HG03025 (cell line): ENCODE results near the gene XYLT1.

Experiments used
- ATAC-seq: cut with Tn5 transposase; IDR thresholded peaks from one replicate; pipeline ENCODE4 v1.9.1; 2021; ENCODE audit warnings: mild to moderate bottlenecking, moderate library complexity; ENCODE audit not compliant: unreplicated experiment, low FRiP score

Gene XYLT1

DNA sequence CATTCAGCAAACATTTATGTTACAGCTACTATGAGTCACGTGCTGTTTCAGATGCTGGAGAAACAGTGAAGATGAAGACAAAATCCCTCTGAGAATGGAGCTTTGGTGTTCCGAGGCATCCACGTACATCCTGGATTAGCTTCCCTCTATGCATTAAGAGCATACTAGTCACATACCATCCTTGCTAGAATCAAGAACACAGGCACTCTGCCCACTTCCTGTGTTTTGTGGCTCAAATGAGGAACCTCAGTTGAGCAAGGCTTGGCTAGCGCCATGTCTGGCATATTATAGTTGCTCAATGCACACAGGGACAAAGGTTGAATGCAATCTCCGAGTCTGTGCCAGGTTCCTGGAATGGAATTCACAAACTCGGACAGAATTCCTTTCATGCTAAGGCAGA is 297.5 kb downstream of the XYLT1 start:
- ATAC-seq, result no peak

DNA sequence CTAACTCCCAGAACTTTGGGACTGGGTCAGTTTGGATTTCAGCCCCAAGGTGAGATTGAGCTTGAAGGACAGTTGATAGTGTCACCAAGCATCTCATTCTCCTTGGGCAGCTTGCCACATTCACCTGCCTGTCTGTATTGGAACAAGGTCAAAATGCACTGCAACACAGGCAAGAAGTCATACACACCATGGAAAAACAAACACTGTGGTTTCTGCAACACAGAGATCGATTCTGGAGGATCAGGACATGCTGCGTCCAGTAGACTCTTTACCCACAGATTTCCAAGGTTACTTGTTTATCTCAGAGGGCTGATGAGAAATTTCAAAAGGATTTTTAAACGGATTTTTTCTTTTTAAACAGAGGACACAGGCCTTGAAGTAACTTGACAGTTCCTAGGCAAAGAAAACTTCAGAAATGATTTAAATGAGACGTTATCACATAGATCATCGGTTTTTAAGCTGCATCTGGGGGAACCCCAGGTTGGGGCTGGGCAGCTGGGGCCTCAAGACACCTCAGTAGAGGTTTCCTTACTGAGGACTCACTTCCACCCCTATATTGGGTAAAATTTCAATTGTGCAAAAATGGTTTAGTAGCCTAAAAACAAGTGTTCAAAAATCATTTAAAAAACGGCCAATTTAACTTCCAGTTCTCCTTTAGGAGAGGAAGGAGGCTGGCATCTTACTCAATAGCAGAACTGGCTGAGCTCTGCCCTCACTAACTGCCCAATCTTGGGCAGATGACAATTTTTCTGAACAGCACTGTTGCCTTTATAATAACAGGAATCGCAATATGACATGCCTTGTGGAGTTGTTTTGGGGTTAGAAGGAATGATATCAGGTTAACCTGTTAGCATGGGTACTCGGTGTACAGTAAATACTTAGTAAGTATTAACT is 299.3 kb downstream of the XYLT1 start:
- no peak for ATAC-seq

DNA sequence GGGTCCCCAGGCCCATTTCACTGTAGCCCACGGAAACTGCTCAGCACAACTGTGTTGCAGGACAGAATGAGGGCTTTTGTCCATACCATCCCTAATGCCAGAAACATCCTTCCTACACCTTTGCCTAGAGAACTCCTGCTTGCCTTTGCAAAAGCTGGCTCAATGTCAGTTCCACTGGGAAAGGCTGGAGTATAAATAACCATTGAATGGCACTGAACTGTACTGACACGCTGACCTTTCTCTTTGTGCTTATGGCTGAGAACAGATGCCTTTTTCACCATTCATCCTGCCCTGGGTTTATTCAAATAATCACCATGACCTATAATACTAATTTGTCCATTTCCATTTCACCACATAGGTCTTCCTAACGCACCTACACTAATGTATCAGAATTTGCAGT is 300.3 kb downstream of the XYLT1 start:
- ATAC-seq, result no peak

DNA sequence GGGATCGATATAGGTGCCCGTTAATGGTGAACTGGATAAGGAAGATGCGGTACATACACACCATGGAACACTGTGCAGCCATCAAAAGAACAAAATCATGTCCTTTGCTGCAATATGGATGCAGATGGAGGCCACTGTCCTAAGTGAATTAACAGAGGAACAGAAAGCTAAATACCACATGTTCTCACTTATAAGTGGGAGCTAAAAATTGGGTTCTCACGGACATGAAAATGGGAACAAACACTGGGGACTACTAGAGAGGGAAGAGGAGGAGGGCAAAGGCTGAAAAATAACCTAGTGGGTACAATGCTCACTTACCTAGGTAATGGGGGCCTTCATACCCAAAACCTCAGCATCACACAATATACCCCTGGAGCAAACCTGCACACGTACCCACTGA is 302.6 kb downstream of the XYLT1 start:
- ATAC-seq, result no peak

DNA sequence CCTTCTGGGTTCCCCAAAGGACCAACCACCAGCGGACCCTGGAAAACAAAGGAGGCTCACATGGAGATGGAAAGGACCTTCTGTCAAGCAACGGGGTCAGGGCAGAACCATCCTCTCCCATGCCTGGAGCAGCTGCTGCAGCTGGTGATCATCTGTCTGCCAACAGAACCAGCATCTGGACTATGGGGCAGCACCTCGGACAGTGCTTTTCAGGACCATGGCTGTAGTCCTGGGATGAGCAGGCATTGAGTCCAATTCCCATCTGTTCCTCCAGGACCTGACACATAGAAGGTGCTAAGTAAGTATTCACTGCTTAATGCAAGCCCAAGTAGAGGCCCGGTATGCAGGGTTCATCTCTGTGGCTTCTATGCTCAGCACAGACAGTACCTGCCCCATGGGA is 304.7 kb downstream of the XYLT1 start:
- ATAC-seq, result no peak

DNA sequence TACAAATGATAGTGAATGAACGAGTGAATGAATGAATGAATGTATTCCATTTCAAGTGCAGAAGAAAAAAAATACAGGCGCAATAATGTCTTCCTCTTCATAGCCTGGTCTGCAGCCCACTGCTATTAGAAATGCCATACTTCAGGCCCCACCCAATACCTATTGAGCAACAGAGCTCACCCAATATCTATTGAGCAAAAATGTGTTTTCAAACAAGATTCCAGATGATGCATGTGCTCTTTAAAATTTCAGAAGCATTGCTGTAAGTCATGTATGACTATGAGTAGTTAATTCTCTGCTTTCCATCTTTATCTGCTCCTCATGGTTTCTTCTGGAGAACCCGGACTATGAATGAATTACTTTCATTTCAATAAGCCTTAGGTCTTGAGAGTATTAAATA is 308.2 kb downstream of the XYLT1 start:
- ATAC-seq, result no peak

DNA sequence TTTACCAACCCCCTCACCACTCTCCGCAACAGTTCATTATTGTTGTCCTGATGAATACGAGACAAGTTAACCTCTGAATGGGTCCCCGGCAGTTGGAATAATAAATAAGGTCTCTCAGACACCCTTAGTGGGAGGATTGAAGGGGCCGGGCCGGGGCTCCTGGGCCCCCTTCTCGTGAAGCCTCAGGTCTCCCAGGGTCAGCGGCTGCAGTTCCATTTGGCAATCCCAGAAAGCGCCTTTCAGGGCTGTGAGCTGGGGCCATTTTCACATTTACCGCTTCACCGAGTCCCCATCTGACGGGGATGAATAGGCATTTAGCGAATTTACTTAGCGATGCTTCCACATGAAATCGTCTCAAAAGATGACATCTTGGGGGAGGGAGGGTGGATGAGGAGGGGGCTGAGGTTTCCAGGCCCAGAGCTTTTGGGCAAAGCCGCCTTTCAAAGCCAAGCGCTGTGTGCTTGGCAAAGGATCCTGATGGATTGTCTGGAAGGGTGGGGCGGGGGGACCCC is 309.8 kb downstream of the XYLT1 start:
- no peak for ATAC-seq

DNA sequence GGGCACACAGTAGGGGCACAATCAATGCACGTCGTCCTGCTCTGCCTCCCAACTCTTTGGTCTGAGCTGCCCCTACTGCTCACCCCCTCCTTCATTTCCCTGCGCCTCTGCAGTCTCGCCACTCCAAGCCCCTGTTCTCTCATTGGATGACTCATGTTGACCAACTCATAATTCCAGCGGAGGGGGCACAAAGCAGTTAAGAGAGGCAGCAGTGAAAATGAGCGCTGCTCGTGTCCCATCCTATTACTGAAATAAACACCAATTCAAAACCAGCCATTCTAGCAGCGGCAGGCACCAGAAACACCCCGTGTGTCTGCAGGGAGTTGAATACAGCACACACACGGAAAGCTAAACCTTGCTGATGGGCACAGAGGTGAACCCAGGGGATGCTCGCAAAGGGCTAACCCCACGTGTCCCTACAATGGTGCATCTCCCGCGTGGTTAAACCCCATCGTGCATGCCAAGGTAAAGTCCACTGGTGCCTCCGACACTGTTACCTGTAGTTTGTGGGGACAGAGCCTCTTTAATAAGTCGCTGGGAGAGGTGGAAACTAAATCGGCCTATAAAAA is 310.4 kb downstream of the XYLT1 start:
- ATAC-seq, result no peak

DNA sequence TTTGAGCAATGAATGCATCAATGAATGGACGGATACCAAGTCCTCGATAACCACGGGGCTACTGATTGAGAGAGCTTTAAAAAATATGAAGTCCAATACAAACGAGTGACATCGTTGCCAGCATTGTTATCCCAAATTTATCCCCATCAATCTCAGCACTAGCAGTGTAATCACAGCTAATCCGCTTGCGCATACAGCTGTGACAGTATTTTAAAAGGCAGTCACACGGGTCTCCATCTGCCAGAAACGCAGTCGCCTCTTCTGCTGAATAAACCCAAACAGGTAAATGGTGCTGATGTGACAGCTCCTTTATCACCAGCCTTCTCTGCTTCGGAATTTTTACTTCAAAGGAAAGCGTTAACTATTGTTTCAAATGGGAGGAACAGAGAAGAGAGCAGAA is 311.1 kb downstream of the XYLT1 start:
- ATAC-seq, result no peak

DNA sequence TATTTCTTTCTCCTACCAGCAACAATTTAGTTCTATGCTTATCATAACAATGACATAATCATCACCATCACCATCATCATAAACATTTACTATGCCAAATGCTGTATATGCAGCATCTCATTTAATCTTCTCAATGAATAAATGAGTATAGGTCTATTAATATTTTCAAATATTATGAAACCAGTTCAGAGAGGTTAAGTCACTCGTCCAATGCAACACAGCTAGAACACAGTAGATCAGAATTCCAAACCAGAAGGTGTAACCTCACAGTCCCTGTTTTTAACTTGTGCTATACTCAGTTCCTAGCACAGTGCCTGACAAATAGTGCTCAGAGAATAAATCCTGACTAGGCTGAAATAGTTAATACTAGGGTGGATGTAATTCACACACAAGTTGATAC is 314.8 kb downstream of the XYLT1 start:
- ATAC-seq, result no peak

DNA sequence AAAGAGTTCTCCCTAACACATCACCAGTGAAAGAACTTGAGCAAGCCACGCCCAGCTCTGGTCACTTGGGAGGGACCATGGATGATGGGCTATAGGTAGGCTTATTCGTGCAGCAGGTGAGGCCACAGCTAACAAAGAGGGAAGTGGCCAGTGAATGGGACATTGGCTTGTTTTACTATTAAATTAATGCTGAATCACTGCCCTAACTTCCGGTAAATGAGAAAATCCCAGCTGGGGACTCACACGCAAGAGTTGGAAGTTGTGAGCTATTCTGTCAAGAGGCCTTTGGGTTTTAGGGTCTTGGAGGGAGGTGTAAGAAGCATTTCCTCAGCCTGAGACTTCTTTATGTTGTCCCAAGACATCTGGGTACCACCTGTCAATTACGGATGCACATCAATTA is 315.3 kb downstream of the XYLT1 start:
- no peak for ATAC-seq

DNA sequence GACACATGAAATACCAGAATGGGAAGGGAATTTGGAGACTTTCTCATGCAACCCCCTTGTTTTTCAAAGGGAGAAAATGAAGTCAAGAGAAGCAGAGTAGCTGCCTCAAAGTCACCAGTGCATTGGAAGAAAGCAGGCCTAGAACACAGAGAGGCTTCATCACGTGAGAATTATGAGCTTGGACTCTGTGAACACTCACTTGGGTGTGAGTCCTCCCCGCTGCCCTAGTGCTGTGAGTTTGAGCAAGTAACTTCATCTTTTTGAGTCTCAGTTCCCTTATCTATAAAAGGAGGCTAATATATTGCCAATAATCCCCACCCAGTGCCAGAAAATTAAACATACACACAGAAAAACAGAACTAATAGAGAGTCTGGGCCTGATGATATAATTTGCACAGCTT is 315.8 kb downstream of the XYLT1 start:
- ATAC-seq, result no peak

DNA sequence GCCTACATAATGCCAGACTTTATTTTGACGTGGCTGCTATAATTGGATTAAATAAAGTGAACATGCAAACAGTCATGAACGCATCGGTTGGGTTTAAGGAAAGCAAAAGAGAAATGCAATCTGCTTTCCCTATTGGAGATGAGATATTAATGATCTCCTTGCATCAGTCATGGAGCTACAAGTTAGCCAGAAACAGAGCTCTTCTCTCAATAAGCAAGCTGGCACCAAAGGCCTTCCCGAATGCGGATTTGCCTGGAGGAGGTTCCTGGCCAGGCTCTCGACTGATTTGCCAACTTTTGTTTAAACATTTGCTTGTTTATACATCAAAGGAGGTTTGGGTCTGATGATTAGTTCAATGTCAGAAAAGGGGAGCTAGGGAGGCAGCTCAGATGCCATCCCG is 318.4 kb downstream of the XYLT1 start:
- no peak for ATAC-seq

DNA sequence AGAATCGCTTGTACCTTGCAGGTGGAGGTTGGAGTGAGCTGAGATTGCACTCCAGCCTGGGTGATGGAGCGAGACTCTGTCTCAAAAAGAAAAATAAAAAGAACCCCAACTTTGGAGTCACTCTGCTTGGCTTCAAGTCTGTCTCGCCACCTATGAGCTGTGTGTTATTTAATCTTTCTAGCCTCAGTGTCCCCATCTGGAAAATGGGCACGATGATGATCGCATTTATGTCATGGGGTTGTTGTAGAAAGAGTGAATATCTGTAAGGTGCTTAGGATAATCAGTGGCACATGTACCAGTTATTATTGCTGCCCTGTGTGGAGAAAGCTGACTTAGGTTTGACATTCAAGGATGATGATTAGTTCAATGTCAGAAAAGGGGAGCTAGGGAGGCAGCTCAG is 319.4 kb downstream of the XYLT1 start:
- no peak for ATAC-seq

DNA sequence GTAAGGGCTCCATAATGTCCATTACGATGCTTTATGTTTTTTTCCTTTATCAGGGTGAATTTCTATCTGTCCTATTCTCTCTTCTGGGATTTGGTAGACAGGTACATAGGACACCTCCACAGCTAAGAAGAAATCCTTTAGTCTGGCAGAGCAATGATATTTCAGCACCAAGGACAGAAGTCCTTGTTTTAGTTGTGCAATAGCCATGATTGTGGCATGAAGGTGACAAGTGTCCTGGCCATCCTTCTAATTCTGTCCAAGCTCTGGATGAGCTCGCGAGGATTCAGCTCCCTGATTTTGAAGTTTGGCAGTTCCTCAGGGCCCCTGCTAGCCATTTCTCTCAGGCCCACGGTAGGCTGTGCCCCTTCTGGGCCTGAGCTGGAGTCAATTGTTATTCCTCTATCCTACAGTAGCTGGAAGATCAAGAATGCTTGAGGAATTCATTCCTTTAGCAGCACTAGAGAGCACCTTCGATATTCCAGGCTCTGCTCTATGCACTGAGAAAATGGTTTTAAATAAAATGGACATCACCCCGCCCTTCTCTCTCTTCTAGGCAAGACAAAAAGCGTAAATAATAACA is 320.8 kb downstream of the XYLT1 start:
- ATAC-seq, result no peak

DNA sequence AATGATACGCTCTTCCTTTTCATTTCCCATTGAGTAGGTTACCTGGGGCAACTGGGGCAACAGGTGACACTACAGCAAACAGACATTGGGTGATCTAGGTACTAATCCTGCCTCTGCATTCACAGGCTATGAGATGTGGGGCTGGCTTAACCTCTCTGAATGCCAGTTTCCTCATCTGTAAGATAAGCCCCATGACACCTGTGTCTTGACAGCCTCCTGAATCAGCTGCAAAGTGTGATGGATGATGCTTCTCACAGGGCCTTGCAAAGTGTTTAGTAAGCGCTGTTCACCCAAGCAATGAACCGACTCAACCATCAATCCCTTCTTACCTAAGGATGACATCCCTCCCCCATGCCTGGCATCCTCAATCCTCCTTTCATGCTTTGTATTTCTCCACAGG is 322.8 kb downstream of the XYLT1 start:
- no peak for ATAC-seq

DNA sequence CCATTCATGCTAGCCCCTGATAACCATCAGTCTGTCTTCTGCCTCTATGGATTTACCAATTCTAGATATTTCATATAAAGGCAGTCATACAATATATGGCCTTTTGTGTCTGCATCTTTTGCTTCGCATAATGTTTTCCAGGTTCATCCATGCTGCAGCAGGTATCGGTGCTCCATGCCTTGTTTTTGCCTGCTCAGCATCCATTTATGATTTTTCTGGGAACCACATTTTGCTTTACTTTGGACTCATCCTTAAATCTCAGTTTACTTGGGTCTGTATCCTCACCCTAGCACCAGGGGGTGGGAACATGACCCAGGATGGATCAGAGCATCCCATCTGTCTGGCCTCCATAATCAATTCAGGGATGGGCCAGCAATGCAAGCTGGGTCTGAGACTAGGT is 325.7 kb downstream of the XYLT1 start:
- no peak for ATAC-seq

DNA sequence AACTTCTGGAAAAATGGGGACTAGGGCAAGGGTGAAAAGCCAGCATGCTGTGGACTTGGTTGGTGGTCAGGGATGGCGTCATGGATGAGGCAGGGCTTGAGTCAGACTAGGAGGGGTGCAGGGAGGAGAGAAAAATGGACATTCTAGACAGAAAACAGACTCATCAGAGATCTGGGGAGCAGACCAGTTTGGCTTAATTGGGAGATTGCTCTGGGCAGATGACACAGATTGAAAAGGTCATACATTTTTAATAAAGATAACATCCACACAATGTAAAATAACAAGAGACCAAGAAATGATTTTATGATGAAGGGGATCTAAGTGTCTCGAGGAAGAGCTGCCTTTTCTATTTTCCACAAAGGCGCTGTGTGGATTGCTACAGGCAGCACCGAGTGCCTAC is 326.3 kb downstream of the XYLT1 start:
- ATAC-seq, result no peak

DNA sequence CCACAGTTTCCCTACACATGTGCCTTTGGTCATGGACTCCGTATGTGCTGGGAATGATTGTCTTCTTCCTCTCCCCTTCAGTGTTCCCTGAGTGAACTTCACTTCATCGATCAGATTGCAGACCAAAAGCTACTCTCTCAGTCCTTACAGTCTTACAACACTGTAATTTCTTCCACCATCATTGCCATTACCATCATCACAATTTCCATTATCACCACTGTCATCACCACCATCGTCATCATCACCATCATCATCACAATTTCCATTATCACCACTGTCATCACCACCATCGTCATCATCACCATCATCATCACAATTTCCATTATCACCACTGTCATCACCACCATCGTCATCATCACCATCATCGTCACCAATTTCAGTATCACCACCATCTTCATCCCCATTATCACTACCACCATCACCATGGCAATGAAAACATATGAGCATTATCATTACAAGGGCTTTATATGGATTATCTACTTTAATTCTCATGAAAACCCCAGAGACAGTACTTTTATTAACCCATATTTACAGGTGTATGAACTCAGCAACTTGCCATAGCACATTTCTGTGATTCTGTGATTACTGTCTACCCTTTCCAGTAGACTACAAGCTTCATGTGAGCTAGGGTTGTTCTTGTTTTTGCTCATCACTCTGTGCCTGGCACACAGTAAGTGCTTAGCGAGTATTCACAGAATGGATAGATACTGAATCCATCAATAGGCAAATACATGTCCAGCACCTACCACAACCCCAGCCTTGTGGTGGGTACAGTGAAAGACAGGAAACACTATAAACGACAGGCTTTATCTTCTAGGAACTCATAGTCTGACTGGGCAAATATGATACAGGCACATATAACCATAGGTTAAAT is 327.0 kb downstream of the XYLT1 start:
- ATAC-seq, result no peak

DNA sequence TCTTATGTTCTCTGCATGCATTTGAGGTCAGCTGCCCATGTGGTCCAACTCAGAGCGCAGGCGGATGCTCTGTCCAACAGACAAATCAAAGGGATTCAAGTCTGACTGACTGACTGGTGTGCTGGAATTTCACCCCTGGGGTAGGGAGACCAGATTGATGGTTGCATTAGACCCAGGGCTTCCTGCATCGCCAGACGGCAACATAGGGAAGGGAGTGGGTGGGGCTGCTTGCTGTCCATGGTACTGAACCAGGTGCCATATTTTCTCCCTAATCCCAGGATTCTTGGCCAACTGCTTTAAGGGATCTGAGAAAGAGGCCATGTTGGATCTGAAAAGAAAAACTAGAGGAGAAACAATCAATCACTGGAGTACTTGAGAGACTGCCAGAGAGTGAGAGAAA is 332.0 kb downstream of the XYLT1 start:
- ATAC-seq, result no peak

DNA sequence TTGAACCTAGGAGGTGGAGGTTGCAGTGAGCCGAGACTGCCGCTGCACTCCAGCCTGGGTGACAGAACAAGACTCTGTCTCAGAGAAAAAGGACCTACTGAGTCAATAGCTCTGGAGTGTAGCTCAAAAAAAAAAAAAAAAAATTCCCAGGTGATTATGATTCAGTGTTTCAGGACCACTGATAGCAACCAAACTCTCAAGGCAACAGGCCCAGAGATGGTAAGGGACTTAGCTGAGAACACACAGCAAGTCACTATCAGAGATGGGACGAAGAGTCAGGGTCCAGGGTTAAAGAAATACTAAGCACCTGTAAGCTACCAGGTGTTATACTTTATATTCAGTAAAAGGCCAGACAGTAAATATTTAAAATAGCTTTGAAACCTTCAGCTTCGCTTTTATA is 335.3 kb downstream of the XYLT1 start:
- ATAC-seq, result no peak
